ENCODE measurements around the gene RPGRIP1L.

RPGRIP1L gene

DNA sequence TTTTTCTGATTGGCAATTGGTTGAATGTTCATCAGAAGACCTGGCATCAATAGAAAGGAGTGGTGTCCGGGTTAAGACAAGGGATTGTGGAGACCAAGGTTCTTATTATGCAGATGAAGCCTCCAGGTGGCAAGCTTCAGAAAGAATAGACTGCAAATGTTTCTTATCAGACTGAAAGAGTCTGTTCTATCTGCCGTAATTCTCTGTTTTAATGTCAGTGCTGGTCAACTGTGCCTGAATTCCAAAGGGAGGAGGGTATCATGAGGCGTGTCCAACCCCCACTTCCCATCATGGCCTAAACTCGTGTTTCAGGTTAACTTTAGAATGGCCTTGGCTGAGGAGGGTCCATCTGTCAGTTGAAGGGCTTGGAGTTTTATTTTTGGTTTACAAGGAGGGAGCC lies 140.2 kb downstream of the RPGRIP1L start:
- no peak overlapping the region for H3K27ac ChIP-seq (ENCODE audit: low read length)
- no peak overlapping the region for H3K4me3 ChIP-seq (ENCODE audit: low read length)
- H3K4me1 ChIP-seq (ENCODE audit: insufficient read depth, low read length): peaks cover 13% of the 10 kb centered on the region; the same call in 1 of the 2 replicates
- H3K9ac ChIP-seq (ENCODE audit: low read depth, low read length): no peak overlapping the region
- H3K9me3 ChIP-seq (ENCODE audit: insufficient read depth, low read depth, low read length): no peaks in the 10 kb centered on the region
- H3K36me3 ChIP-seq (ENCODE audit: insufficient read depth, low read depth, low read length): no peaks in the 10 kb centered on the region
- H3K27me3 ChIP-seq (ENCODE audit: insufficient read depth, low read length): no peaks in the 10 kb centered on the region

DNA sequence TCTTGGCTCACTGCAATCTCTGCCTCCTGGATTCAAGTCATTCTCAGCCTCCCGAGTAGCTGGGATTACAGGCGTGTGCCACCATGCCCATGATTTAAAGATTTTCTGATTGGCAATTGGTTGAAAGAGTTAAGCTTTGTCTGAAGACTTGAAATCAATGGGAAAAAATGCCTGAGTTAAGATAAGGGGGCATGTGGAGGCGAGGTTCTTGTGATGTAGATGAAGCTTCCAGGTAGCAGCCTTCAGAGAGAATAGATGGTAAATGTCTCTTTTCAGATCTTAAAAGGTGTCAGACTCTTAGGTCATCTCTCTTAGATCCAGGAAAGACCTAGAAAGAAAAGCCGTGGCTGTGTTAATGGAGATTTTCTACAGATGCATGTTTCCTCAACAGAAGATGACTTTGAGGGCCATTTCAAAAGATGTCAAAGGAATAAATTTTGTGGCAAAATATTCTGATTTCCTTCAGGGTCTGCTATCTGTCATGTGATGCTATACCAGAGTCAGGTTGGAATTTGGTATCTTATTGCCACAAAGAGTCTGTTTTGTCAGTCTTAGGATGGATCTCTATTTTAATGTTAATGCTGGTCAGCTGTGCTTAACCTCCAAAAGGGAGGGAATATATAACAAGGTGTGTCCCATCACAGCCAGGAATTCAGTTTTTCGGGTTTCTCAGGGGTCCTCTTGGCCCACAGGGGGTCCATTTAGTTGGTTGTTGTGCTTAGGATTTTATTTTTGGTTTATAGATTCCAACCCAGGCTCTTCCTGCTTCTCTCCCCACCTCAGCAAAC lies 142.4 kb downstream of the RPGRIP1L start:
- Histone ChIP-seq H3K27ac (ENCODE audit: low read length) (peak overlapping the region; percentile 18), H3K36me3 (ENCODE audit: insufficient read depth, low read depth, low read length) (no peaks in the 10 kb centered on the region), H3K27me3 (ENCODE audit: insufficient read depth, low read length) (no peaks in the 10 kb centered on the region), H3K9ac (ENCODE audit: low read depth, low read length) (peak overlapping the region; percentile 8; the same call in 1 of the 2 replicates), H3K4me1 (ENCODE audit: insufficient read depth, low read length) (peaks cover 13% of the 10 kb centered on the region; the same call in 1 of the 2 replicates), H3K4me3 (ENCODE audit: low read length) (peak overlapping the region; percentile 4; the same call in 1 of the 2 replicates), H3K9me3 (ENCODE audit: insufficient read depth, low read depth, low read length) (no peaks in the 10 kb centered on the region)

DNA sequence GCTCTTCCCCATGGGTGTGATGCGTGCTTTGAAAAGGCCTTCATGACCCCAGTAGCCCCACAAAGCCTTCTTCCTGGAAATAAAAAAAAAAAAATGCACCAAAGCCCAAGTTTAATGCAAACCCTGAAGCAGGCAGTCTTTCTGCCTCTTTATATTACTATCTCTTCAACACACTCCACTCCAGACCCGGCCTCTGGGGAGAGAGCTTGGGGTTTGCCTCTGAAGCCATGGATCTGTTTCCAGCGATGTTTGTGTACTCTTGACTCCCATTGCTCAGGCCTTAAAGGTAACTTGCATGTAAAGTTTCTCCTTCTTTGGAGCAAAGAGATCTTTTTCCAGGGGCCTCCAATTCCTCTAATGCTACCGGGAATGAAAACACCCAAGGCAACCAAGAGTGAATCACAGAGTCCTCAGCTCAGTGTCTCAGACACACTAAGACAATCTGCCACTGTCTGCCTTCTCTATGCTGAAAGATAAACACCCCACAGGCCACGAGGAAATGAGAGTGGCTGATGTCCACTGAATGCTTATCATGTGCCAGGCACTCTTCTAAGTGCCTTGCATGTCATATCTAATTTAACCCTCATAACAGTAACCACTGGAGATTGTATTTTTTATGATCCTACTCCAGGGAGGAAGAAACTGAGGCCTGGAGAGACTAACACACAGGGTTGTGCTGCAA lies 144.2 kb downstream of the RPGRIP1L start:
- peaks cover 13% of the 10 kb centered on the region; the same call in 1 of the 2 replicates for H3K4me1 ChIP-seq (ENCODE audit: insufficient read depth, low read length)
- H3K36me3 ChIP-seq (ENCODE audit: insufficient read depth, low read depth, low read length): no peaks in the 10 kb centered on the region
- H3K9me3 ChIP-seq (ENCODE audit: insufficient read depth, low read depth, low read length): no peaks in the 10 kb centered on the region
- H3K27ac ChIP-seq (ENCODE audit: low read length): no peak overlapping the region
- no peaks in the 10 kb centered on the region for H3K27me3 ChIP-seq (ENCODE audit: insufficient read depth, low read length)
- H3K4me3 ChIP-seq (ENCODE audit: low read length): no peak overlapping the region
- H3K9ac ChIP-seq (ENCODE audit: low read depth, low read length): no peak overlapping the region

DNA sequence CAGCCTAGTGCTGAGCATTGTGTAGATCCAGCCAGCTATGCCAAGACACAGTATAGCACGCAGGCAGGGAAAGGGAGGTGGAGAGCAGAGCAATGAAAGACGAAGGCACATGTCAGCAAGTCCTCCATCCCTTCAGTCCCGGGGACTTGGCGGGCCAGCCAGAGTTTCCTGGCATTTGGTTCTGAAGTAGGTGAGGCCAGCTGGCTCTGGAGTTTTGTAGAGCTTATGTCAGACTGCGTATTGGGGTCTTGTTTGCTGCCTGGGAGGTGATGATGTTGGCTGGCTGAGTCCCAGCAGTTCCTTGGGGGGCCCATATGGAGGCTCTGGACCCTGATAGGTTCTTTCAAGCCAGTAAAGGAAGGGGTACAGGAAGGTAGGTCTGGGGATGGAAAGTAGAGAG lies 144.9 kb downstream of the RPGRIP1L start:
- Histone ChIP-seq H3K27ac (ENCODE audit: low read length) (no peak overlapping the region), H3K4me1 (ENCODE audit: insufficient read depth, low read length) (peaks cover 12% of the 10 kb centered on the region; the same call in 1 of the 2 replicates), H3K4me3 (ENCODE audit: low read length) (no peak overlapping the region), H3K9me3 (ENCODE audit: insufficient read depth, low read depth, low read length) (no peaks in the 10 kb centered on the region), H3K27me3 (ENCODE audit: insufficient read depth, low read length) (no peaks in the 10 kb centered on the region), H3K9ac (ENCODE audit: low read depth, low read length) (no peak overlapping the region), H3K36me3 (ENCODE audit: insufficient read depth, low read depth, low read length) (no peaks in the 10 kb centered on the region)

DNA sequence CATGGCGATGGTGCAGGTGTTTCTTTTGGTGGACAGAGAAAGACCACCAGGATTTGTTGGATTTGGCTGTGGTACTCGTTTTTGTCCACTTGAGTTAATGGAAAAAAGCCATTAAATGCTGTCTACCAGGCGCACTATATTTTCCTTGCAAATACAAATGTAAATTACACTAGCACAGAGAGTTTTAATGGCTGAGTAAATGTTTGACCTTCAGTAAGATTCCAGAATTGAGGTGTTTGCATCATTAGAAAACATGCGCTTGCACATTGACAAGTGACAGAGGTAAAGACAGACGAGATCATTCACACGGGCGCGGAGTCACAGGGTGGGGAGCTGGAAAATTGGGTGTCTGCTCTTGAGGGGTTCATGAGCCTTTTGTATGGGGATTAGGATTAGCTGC lies 147.1 kb downstream of the RPGRIP1L start:
- Histone ChIP-seq H3K27me3 (ENCODE audit: insufficient read depth, low read length) (no peaks in the 10 kb centered on the region; the same call in 1 of the 2 replicates), H3K4me1 (ENCODE audit: insufficient read depth, low read length) (peaks cover 2% of the 10 kb centered on the region; the same call in 1 of the 2 replicates), H3K27ac (ENCODE audit: low read length) (no peak overlapping the region), H3K4me3 (ENCODE audit: low read length) (no peak overlapping the region), H3K36me3 (ENCODE audit: insufficient read depth, low read depth, low read length) (no peaks in the 10 kb centered on the region), H3K9me3 (ENCODE audit: insufficient read depth, low read depth, low read length) (no peaks in the 10 kb centered on the region), H3K9ac (ENCODE audit: low read depth, low read length) (no peak overlapping the region)

DNA sequence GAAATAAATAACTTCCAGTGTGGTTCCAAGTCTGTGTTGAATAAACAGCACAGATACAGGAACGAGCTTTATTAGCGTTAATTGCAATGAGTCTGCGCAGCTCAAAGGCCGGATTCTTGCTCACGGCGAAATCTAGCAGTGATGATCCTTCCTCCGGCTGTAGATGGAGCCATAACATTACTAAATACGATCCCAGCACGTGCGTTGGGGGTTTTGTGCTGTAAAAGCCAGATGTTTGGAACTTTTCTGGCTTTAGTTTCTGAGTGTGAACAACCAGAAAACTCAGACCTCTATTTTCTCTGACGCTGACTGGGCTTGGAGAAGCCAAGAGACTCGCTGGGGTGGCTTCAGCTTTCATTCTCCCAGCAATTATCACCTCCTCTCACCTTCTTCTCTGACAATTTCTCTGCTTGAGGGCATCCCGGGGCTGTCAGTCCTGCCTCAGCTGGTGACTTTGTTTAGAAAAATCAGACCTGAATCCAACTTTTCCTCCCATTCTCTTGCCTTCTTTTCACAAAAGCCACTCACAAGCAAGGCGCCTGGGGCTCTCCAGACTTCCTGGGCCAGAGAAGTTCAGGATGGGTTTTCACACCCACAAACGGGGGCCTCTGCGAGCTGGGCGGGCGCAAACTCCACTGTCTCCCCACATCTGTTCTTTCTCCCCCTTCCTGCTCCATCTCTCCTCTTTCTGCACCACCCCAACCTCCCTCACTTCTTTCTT lies 153.5 kb downstream of the RPGRIP1L start:
- Histone ChIP-seq H3K27ac (ENCODE audit: low read length) (no peak overlapping the region), H3K4me3 (ENCODE audit: low read length) (no peak overlapping the region), H3K9ac (ENCODE audit: low read depth, low read length) (no peak overlapping the region), H3K9me3 (ENCODE audit: insufficient read depth, low read depth, low read length) (no peaks in the 10 kb centered on the region), H3K36me3 (ENCODE audit: insufficient read depth, low read depth, low read length) (no peaks in the 10 kb centered on the region), H3K4me1 (ENCODE audit: insufficient read depth, low read length) (peaks cover 10% of the 10 kb centered on the region; the same call in 1 of the 2 replicates), H3K27me3 (ENCODE audit: insufficient read depth, low read length) (peaks cover 18% of the 10 kb centered on the region)
